ENCODE measurements around the gene SERPINB2.

The SERPINB2 gene, protein sequence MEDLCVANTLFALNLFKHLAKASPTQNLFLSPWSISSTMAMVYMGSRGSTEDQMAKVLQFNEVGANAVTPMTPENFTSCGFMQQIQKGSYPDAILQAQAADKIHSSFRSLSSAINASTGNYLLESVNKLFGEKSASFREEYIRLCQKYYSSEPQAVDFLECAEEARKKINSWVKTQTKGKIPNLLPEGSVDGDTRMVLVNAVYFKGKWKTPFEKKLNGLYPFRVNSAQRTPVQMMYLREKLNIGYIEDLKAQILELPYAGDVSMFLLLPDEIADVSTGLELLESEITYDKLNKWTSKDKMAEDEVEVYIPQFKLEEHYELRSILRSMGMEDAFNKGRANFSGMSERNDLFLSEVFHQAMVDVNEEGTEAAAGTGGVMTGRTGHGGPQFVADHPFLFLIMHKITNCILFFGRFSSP

DNA sequence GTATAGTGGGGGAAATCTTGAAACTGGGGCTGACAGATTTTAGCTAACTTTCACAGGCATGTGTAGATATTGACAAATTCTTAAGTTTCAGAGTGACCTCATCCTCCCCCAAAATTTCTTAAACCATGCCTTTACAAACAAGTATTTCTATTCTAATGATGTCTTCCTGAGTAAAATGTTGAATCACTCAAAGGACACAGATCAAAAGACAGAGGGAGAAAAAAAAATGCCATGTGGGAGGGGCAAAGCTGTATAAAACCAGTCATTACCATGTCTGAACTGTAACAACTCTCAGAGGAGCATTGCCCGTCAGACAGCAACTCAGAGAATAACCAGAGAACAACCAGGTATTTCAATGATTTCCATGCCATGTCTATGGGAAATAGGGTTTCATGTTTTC, at the start of gene SERPINB2:
SERPINB2 (plus strand) TSS at position 282 of the 400 bp plus-strand sequence. CDS start 3,740 bp downstream, outside the sequence.
- no peak for FAIRE-seq
- no peak for DNase-seq (ENCODE audit: extremely low spot score, insufficient read length, low read depth)

DNA sequence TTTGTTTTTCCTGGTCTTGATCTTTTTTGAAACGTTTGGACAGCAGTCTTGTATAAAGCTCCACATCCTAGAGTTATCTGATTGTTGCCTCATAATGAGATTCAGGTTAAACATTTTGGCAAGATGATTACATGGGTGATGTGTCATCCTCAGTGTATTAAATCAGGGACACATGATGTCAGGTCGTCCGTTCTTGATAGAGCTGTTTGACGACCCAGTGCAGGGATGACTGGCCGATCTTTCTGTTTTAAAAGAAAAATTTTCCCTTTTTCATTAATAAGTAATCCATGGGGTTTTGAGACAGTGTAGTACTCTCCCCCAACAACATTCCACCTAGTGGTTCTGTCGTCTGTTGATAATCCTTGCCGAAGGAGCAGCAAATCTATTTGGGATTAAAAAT, 44.5 kb upstream of the SERPINB2 start:
- DNase-seq (ENCODE audit: extremely low spot score, insufficient read length, low read depth), result no peak
- FAIRE-seq, result no peak

DNA sequence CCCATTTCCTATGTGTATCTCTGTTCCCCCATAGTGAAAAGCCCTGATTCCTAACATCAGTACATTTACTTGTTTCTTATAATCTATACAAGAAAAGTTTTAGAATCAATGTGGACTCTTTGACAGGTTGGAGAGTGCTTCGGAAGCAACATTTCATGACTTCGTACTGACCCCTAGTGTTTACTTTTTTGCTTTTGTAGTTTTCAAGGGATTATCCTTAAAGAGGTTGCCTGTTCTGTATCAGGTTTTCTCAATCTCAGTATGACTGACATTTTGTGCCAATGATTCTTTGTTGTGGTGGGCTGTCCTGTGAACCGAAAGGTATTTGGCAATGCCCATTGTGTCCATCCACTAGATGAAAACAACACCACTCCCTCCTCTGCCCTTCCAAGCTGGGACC, 43.3 kb upstream of the SERPINB2 start:
- no peak for DNase-seq (ENCODE audit: extremely low spot score, insufficient read length, low read depth)
- FAIRE-seq, result peak; percentile 78

DNA sequence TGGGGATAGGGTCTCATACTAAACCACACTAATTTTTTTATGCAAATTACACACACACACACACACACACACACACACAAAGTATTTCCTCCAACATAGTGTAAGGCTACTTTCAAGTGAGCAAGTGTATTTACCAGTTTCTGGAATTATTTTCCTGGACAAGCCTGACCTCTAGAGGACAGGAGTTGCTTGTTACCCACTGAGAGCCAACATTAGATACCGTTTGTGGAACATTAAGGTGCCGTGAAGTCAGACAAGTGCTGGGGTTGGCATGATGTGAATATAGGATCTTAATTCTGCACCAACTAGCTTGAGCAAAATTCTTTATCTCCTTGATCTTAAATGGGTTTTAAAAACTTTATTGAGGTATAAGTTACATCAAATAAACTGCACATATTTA, 39.3 kb upstream of the SERPINB2 start:
- DNase-seq (ENCODE audit: extremely low spot score, insufficient read length, low read depth) (no peak), FAIRE-seq (peak; percentile 79)

DNA sequence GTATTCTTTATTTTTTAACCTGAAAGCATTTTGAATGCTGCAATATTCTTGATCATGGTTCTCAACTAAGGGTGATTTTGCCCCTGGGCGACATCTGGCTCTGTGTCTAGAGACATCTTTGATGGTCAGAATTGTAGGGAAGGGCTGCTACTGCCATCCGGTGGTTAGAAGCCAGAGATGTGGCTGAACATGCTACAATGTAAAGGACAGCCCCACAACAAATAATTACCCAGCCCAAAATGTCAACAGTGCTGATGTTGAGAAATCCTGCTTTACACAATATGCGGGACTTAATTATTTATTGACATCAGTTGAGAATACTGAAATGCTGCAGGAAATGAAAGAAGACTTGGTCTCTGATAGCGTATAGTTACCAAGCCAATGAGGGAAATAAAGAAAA, 37.5 kb upstream of the SERPINB2 start:
- FAIRE-seq (peak; percentile 81), DNase-seq (ENCODE audit: extremely low spot score, insufficient read length, low read depth) (no peak)

DNA sequence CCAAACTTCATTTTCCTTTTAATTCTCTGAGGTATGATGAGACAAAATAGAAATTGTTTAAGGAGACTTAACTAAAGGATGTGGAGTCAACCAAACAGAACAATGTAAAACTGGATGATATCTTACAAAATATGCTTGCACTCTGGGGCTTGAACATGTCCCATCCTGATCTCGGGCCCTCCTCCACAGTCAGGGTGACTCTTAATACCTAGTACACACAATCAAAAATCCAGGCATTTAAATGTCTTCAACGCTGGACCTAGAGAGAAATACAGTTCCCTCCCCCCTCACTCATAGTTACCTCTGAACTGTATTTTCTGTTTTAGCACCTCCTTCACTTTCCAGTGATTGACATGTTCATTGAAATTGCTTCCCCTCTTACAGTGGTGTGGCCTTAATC, 36.9 kb upstream of the SERPINB2 start:
- no peak for FAIRE-seq

DNA sequence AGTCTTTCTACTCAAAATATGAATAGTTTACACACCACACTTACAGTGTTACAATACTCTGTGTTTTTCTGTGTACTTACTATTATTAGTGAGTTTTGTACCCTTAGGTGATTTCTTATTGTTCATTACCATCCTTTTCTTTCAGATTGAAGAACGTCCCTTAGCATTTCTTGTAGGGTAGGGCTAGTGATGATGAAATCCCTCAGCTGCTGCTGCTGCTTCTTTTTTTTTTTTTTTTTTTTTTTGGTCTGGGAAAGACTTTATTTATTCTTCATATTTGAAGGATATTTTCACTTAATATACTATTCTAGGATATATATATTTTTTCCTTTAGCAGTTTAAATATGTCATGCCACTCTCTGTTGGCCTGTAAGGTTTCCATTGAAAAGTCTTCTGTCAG, 29.0 kb upstream of the SERPINB2 start:
- no peak for FAIRE-seq
- no peak for DNase-seq (ENCODE audit: extremely low spot score, insufficient read length, low read depth)

More for the DNA sequence above, 36.9 kb upstream of the SERPINB2 start:
- no peak for DNase-seq (ENCODE audit: extremely low spot score, insufficient read length, low read depth)

DNA sequence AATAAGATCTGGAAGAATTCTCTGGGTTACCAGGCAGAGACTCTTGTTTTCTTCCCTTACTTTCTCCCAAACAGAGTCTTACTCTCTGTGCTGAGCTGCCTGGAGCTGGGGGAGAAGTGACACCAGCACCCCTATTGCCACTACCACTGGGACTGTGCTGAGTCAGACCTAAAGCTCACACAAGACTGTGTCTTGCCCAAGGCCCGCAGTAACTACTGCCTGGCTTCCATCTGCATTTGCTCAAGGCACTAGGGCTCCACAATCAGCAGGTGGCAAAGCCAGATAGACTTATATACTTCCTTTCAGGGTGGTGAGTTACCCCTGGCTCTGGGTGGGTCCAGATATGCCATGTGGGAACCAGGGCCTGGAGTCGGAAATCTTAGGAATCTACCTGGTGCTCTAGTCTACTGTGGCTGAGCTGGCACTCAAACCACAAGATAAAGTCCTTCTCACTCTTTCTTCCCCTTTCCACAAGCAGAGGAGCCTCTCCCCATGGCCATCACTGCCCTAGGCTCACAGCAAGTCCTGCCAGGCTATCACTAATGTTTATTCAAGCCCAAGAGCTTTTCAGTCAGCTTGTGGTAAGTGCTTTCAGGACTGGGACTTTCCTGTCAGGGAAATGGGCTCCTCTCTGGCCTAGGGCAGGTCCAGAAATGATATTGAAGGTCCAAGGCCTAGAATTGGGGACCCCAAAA, 27.6 kb upstream of the SERPINB2 start:
- DNase-seq (ENCODE audit: extremely low spot score, insufficient read length, low read depth), result no peak
- no peak for FAIRE-seq

DNA sequence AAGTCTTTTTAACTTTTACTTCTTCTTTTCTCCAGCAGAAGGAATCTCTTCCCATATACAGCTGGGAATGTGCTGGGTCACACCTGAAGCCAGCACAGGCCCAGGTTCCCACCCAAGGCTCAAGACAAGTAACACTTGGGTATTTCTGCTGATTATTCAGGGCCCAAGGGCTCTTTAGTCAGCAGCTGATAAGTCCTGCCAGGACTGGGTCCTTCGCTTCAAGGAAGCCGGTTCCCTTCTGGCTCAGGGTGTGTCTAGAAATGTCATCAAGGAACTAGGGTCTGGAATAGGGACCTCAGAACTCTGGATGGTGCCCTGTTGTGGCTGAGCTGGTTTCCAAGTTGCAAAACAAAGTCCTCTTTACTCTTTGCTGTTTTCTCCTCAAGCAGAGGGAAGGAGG, 27.0 kb upstream of the SERPINB2 start:
- DNase-seq (ENCODE audit: extremely low spot score, insufficient read length, low read depth) (no peak), FAIRE-seq (no peak)

DNA sequence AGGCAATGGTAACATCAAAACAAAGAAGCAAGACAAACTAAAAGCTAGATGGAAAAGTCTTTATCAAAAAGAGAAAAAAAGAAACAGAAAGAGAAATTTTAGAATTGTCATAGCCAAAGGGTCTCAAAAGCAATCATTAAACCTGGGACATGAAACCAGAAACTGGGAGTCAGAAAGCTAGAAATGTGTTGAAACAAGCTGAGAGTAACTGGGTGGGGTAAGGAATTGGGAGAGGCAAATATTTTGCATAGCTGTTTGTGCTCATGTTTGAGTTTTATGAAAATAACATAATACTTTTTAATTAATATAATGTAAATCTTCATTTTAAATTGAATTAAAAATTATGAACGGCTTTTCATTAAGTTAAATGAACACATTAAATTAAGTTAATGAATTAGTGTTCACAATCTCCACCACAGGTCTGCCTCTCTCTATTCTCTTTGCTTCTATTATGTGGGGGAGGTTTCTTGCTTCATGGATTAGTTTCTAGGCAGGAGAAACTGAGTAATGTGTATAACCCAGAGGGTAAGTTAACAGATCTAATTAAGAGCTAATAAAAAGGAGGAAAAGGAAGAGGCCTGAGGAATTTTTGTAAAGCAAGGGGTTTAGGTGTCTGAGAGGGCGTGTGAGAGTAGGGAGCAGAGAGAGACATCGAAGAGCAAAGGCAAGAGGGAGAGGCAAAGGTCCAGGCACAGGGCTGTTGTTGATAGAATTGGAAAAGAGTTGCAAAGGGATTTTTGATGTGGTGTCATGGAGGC, 20.0 kb upstream of the SERPINB2 start:
- FAIRE-seq (no peak), DNase-seq (ENCODE audit: extremely low spot score, insufficient read length, low read depth) (no peak)

DNA sequence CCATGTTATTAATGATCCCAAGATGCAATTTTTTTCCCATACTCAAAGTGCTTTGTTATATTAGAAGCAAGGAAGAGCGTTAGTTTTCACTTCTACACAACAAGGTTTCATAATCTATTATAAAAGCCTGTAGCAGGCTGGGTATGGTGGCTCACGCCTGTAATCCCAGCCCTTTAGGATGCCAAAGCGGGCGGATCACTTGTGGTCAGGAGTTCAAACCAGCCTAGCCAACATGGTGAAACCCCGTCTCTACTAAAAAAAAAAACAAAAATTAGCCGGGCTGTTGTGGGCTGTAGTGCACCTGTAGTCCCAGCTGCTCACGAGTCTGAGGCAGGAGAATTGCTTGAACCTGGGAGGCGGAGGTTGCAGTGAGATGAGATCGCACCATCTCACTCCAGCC, 19.0 kb upstream of the SERPINB2 start:
- DNase-seq (ENCODE audit: extremely low spot score, insufficient read length, low read depth) (no peak), FAIRE-seq (no peak)

DNA sequence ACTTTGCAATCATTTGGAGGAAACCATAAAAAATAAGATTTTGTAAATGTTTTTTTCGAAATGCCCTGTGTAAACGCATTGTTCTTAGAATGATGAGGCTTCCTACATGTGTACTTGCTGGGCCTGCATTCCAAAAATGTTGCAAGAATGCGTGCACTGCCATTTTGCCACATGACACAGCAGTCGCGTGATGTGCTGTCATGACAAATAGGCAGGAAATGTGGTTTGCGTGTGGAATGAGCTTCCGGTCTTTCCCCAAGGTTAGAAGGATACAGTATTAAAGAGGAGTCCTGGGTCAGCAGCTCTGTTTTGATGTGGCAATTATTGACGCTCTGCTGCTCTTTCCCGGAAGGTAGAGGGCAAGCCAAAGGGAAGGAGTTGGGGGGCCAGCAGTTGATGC, 18.1 kb upstream of the SERPINB2 start:
- FAIRE-seq (no peak), DNase-seq (ENCODE audit: extremely low spot score, insufficient read length, low read depth) (no peak)

DNA sequence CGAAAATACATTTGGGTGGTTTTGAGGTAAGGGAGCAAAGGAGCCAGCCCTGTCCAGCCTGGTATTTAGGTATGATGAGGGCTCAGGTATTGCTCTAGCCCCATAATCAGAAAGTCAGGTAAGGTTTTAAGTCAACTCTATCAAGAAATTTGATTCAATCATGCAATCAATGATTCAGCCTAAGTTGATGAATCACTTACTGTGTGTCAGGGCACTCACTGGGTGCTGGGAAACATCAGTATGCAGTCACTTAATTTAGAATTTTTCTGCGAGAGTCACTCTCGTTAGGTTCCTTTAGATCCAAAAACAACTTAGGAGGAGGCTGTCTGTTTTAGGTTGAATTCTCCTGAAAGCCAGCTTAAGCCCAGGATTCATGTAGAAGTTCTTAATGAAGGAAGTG, 17.7 kb upstream of the SERPINB2 start:
- FAIRE-seq, result no peak

DNA sequence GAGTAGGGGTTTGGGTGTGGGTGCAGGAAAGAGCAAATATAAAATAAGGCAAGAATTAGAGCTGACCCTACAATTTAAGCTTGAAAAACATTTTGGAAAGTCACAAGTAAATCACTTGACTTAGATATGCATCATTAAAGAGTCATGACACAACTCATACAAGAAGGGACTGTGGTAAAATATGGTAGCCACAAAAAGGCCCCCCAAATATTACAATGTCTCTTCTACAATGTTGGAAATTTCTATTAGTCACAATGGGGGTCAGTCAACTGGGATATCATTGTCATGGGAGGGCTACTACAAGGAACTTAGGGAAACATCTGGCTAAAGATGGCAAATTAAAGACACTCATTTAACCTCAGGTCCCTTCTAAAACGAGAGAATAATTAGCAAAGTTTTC, 15.7 kb upstream of the SERPINB2 start:
- FAIRE-seq (no peak), DNase-seq (ENCODE audit: extremely low spot score, insufficient read length, low read depth) (no peak)

More for the DNA sequence above, 17.7 kb upstream of the SERPINB2 start:
- DNase-seq (ENCODE audit: extremely low spot score, insufficient read length, low read depth), result no peak

DNA sequence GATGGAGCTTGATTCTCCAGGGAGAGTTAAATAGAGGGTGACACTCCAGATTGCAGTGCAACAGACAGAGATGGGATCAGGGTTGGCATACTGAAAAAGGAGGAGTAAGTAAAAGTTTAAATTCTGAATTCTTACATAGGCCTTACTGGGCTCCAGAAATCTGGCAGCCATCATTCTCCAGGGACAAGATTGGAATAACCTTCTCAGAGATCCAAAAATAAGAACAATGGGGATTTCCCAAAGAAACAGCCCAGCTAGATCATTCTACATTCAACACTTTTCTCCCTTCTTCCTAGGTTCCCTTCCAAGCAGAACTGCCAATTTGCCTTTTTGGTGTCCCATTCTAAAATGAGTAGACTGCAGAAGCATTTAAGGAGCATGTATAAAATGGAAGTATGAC, 14.9 kb upstream of the SERPINB2 start:
- FAIRE-seq (no peak), DNase-seq (ENCODE audit: extremely low spot score, insufficient read length, low read depth) (no peak)

DNA sequence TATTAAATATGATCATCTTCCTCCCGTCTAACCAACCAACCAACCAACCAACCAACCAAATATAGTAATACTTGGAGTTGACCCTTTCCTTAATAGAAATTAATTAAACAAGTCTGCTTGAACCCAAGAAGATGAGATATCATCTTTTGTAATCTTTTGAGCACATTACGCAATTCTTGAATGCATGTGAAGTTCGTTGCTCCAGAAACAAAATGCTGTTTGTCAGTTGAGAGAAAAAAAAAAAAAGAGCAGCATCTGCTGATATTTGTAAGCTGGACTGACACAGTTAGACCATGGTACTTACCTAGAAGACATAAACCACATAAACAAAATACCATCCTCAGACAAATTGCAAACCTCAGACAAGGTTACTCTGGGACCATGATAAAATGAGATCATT, 9.2 kb upstream of the SERPINB2 start:
- FAIRE-seq, result no peak
- DNase-seq (ENCODE audit: extremely low spot score, insufficient read length, low read depth), result no peak

DNA sequence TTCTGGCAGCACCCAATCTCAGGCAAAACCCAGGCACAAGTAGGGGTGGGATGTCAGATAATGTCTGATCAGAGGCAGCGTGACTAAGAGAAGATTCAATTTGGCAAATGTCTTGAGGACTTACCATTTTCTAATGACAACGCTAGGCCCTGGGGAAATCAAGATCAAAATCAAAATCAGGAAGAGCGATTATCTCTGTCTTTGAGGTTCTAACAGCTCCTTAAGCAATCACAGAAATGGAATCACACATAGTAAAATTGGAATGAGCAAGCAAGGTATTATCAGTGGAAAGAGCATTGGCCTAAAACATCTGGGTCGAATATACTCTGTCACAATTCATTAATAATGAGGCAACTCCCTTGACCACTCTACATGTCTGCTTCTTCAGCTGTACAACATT, 8.6 kb upstream of the SERPINB2 start:
- no peak for DNase-seq (ENCODE audit: extremely low spot score, insufficient read length, low read depth)
- no peak for FAIRE-seq

DNA sequence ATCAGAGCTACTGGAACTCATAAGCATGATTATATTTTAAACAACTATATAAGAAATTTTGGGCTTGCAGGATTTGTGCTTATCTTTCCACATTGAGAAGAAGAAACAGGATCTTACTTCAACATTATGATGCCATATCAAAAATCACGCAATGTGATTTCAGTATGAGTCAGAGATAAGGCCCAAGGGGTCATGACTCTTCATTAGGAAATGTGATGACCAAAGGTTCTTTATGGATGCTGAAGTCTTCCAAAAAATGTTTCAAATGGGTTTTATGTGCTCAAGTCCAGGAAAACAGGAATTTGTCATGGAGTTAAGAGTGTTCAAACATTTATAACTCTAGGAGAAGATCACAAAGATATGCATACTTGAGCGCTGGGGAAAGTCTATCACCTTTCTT, 7.8 kb upstream of the SERPINB2 start:
- DNase-seq (ENCODE audit: extremely low spot score, insufficient read length, low read depth) (no peak), FAIRE-seq (no peak)

DNA sequence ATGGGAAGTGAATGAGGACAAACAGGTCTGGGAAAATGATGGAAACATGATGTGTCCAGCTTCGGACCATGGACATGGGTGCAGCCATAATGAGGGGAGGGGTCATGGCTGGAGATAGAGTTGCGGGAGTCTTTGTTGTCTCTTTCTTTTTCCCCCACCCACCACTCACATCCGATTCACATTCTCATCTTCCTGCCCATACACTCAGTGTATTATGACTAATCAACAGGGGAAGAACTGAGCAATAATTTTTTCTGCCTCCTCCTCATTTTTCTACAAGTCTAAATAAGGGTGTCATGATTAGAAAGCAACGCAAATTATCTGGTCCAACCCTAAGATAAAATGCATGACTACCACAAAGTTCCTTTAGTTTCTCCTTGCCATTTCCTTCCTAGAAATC, 5.7 kb upstream of the SERPINB2 start:
- FAIRE-seq (no peak), DNase-seq (ENCODE audit: extremely low spot score, insufficient read length, low read depth) (no peak)

DNA sequence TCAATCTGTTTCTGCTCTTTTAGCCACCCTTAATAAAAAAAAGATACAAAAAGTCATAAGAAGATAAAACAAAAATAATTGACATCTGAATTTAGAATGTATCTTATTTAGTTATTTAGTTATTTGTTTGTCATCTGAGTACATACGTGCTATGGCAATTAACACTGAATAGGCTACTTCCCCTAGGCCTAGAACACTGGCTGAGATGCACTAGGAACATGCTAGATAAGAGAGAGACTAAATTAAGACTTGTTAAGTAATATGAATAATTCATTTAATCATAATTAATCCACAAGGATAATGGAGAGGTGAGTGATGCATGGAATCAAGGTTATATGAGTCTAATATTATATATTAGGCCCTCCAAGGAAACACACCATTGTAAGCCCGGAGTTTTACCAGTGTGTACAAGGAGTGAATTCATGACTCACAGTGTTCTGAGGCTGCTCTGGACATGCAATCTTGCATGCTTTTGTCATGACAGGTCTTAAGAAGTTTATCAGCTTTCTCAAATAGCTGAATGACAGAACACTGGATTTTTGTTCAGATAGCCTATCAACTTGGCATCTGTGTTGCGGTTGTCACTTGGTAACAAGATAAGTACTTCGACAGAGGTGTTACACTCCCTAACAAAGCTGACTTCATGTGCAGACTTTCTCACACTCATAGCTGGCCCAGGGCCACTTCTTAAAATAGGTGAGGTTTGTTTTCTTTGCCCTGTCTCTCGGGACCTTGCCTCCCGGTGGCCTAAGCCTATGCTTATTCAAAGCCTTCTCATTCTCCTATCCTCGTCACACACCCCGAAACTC, 5.0 kb upstream of the SERPINB2 start:
- DNase-seq (ENCODE audit: extremely low spot score, insufficient read length, low read depth), result no peak
- FAIRE-seq, result no peak
